GM18505 (cell line): ENCODE results near the gene ZNF385D.

Experiments used
- ATAC-seq: cut with Tn5 transposase; IDR thresholded peaks from one replicate; pipeline ENCODE4 v1.9.1; 2021; ENCODE audit not compliant: unreplicated experiment
- POLR2A ChIP-seq: IDR thresholded peaks from 4 replicates; pipeline ENCODE4 v1.6.1; 2011; ENCODE audit warnings: borderline replicate concordance; ENCODE audit not compliant: insufficient read depth, insufficient read length; ENCODE audit errors: extremely low read depth

Gene ZNF385D

DNA sequence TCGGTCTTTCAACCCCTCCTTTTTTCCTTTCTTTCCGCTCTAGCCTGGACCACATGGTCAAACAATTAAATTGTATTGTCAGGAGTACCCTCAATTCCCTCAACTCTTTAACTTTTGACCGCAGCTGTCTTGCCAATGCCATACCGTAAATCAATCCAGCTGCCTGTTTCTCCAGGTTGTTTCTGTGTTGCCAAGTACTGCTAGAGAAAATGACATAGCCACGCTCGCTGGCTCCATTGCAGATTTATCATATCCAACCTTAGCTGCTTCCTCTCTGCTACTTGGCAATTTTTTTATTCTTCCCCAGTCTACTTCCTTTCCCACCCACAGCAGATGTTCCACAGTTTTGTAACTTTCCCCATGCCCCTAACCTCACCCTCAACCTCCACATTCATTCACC, 60.0 kb downstream of the ZNF385D start:
- TF ChIP-seq POLR2A = no peak
- ATAC-seq = no peak

DNA sequence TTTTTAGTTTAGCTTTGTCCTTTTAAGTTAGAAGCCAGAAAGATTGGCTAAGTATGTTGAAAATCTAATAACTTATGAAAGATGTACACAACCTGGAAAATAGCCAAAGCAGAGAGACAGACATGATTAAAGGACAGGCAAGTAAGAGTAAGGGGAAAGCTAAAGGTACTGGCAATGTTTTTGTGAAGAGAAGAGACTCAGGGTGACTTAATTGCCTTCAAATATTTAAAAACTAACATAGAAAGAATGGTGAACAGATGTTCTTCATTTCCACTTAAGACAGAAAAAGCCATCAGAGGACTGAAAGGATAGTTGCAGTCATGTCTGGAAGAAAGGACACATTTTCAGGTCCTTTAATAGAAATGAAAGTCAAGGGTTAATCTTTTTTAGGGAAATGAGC, 68.8 kb downstream of the ZNF385D start:
- ATAC-seq = no peak
- no peak for TF ChIP-seq POLR2A

DNA sequence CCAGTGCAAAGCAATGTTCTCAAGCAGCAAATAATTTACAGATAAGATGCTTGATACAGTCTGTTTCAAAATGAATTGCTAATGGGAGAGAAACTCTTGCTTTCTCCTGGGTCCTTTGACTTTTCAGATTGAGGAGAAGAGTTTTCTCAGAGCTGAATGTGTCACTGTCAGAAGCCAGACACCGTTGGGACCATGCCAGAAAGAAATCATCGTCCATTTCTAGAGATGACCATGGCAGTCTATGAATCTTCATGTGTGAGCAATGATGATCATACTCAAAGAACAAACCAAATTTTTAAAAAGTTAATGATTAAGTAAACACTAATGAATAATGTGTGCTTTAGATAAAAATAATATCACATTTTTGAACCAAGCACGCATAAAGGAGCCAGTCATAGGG, 77.6 kb downstream of the ZNF385D start:
- no peak for ATAC-seq
- TF ChIP-seq POLR2A = no peak

DNA sequence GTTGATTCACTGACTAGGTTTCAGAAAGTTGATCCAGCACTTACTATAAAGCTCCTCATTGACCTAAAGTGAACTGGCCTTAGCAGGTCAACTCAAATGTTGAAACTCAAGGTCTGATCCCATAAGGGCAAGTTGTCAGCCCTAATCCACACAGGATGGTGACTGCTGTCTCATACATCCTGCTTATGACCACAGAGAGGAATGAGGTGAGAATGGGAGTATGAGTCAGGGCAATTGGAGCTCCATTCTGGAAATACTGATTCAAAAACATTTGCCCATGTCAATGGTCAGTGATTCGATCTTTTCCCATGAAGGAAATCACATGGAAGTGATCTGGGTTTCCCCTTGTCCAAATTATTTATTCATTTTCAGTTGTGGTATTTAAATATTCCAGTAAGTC, 78.7 kb downstream of the ZNF385D start:
- no peak for TF ChIP-seq POLR2A
- no peak for ATAC-seq

DNA sequence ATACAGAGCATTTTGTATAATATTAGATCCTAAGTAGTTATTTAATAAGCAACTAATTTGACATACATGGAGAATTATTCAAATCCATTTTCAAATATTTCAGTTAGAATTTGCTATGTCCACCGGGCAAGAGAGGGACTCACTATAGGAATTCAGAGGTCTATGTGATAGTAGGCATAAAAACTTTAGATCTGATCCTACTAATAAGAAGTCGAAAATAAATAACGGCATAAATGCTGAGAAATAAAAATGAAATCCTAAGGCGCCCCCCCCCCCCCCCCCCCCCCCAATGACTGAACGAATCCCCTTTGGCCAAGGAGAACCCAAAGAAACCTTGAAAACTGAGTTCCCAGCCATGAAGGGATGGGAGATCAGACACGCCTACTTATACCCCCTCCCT, 80.6 kb downstream of the ZNF385D start:
- TF ChIP-seq POLR2A = no peak

DNA sequence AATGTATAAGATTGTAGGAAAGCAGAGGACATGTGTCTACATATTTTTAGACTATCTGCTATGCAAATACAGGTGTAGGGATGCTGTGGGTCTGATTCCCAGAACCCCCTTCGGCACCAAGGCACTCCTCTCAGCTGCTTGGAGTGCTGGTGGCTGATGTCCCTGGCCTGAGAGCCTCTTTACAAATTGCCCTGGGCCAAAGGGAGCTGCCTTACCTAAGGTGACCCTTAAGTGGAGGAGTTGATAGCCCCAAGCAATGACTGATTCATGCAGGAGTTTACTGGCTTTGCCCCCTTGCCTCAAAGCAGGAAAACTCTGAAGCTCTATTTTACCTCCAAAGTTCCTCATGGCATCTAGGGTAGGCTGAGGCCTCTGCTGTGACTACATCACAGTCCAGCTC, 83.0 kb downstream of the ZNF385D start:
- no peak for ATAC-seq
- no peak for TF ChIP-seq POLR2A

More for the DNA sequence above, 80.6 kb downstream of the ZNF385D start:
- ATAC-seq = no peak

DNA sequence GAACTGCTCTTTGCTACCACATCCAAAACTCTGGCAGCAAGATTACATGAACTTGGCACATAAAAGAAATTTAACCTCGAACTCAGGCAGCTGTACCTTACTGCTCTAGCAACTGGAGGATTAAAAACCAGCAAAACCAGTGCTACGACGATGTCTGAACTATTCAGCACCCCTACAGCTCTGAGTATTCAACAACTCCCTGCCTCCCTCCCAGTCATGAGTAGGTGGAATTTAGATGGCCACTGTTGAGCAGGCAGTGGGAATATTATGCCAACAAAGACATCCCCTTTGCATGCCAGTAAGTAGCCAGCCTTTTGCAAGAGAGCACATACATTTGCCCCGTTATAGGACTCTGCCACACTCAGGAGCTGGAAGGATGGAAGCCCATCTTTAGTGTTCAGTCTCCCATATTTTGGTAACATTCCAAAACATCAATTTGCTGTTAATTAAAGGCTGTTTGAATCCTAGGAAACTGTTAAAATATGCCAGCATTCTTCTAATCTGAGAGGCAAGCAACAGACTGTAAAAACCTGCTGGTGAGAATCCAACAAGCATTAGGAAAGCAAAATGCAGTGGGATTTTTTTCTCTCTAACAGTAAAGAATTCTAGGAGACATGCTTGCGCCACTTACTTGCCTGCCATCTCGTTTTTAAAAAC, 85.4 kb downstream of the ZNF385D start:
- TF ChIP-seq POLR2A = no peak
- no peak for ATAC-seq

DNA sequence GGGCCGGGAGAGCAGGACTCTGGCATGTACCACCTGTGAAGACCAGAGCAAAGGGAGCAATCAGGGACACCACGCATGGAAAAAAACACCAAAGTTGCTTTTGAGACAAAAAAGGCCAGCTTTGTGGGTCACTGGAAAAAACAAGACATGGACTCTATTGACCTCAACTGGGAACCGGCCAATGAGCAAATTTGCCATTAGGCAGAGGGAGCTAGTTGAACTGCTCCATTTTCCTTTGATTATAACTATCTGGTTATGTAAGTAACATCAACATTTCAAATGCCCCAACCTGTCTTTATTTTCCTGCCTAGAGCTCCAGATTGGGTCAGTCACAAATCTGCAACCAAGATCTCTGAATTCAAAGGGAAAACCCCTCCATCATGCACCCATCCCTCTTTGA, 86.0 kb downstream of the ZNF385D start:
- no peak for TF ChIP-seq POLR2A
- no peak for ATAC-seq

DNA sequence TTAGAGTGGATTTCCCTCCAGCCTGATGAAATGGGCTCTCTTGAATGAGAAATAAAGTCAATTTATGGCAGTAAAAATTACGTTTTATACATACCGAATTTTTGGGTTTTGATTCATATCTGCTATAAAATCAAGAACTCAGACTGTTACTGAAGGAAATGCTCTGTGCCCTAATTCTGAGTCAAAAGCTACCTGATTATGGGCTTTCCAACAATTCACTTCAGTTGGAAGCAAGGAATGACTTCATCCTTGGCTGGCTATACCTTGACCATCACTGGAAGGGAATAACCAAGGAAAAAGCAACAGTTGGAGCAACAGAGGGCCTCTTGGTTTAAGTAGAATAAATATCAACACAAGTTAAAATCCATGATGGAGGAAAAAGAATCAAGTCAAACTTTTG, 88.6 kb downstream of the ZNF385D start:
- no peak for ATAC-seq
- TF ChIP-seq POLR2A = no peak

DNA sequence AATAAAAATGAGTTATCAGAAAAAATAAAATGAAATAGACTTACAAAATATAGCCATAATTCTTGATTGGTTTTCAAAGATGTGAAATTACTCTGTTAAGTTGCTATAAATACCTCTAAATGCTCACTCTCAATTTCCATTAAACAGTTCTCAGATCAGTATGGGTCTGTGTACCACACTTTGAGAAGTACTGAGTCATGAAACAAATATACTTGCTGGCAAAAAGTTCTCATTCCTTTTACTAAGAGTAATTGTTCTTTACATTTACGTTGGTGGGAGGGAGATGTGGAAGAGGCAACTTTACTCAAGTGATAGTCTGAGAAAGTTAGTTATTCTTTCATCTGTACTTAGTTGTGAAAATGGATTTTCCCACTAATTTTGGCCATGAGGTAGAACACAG, 96.3 kb downstream of the ZNF385D start:
- no peak for ATAC-seq
- TF ChIP-seq POLR2A = no peak

DNA sequence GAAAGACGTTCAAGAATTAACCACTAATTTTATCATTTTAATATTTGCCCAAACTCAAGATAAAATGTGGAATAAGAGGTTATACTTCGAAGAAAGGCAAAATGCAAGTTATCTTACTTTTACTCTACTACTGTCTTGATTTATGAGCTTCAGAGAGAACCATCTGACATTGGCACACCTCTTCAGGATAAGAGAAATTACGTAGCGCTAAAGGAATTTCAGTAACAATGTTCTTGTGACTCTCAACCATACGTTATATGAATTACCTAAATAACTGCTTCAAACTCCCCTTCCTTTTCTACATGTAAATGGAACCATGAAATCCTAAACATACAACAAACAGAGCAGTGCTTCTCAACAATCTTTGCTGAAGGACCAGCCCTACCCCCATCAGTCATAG, 96.8 kb downstream of the ZNF385D start:
- no peak for TF ChIP-seq POLR2A
- no peak for ATAC-seq

DNA sequence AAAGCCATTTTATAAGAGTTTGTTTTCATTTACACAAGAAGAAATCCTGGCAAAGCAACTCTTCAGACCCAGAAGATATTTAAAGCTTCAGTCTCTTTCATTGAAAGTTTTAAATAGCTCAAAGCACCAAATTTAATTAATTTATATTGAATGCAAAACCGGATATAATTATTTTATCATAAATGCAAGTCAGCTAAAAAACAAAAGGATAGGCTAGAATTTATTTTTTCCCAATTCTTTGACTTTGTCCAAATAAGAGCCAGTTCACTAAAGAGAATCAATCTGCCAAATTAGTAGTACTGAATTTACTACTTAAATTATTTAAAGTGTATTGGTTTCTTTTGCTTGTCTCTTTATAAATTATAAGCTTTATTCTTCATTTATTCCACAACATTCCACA, 101.5 kb downstream of the ZNF385D start:
- no peak for ATAC-seq
- TF ChIP-seq POLR2A = no peak

DNA sequence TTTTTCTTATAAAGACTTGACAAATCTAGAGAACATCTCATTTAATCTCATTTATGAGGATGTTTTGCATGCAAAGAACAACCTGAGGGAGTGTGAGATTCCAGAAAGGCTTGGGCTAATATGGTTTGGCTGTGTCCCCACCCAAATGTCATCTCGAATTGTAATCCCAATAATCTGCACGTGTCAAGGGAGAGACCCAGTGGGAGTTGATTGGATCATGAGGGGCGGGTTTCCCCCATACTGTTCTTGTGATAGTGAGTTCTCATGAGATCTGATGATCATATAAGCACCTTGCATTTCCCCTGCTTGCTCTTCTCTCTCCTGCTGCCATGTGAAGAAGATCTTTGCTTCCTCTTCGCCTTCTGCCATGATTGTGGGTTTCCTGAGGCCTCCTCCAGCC, 103.0 kb downstream of the ZNF385D start:
- TF ChIP-seq POLR2A = no peak
- ATAC-seq = no peak

DNA sequence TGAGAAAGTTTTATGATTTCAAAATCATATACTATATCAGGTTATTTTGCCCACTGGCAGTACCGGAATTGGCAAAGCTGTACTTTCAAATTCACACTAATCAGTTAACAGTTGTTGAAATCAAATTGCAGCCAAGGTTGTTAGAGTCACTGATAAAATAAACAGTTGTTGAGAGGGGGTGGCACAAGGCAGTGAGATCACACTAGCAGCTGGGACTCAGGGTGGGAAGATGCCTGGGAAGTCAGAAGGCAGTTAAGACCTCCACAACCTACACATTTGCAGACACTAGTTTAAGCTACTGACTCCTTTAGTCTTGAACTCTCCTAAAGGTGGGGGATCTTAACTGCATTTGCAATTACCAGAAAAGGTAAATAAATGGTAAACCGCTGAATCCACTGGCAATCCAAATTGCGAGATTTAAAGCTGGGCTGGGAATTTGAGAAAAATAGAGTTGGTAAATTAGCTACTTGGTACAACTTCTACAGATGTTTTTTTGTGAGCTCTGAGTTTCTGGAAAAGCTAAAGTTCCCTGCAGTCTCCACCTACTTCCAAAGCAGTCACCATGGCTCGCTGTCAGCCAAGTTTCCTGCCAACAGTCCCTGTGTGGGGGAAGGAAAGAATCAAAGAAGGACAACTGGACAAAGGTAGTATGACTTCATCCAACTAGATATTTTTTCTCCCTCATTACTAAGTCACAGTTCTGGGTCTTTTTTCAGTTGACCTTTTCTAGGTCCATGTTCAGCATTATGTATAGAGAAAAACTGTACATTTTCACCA, 105.7 kb downstream of the ZNF385D start:
- TF ChIP-seq POLR2A = no peak
- no peak for ATAC-seq
